ENCODE measurements around the gene FLT3. TPM values are rescaled to one million over a fixed set of nuclear protein-coding genes. Genes with fewer than 3 reads are reported as not detected.

Gene FLT3
- total and polyA plus RNA-seq, 9 of the 15 experiments (the other 6 are each of a cell fraction or from before 2014, with no cell fraction given): not detected

DNA sequence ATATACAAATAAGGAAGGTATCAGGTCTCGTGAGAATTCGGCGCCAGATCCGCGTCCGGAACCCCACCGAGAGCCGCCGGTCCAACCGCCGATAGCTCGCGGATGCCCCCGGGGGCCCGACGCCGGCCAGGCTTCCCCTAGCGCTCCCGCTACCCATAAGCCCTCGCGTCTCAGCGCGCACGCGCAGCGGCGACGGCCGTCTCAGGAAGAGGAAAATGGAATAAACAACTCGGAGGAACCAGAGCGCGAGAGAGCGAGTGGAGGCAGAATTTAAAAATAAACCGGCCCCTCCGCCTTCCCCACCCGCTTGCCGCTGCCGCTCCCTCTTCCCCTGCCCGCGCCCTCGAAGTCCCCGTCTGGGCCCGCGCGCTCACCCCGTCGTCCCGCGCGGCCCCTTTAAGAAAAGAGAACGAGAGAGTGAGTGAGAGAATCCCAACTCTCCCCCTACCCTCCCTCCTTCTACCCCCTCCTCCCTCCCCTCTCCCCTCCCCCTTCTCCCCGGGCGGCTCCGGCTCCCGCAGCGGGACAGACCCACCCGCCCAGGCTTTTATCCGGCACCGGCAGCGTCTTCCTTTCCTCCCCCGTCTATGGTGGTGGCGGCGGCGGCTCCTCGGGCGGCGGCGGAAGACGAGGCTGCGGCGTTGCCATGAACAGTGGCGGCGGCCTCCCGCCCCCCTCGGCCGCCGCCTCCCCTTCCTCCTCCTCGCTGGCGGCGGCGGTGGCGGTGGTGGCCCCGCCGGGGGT lies 37.8 kb upstream of the FLT3 start, which contains the start of gene PAN3 (continued):
- TF ChIP-seq, protein P1, sequence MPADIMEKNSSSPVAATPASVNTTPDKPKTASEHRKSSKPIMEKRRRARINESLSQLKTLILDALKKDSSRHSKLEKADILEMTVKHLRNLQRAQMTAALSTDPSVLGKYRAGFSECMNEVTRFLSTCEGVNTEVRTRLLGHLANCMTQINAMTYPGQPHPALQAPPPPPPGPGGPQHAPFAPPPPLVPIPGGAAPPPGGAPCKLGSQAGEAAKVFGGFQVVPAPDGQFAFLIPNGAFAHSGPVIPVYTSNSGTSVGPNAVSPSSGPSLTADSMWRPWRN (IDR thresholded peaks at IDR 0.05; ENCODE audit: low read depth): no peak
- TF ChIP-seq, protein P2, sequence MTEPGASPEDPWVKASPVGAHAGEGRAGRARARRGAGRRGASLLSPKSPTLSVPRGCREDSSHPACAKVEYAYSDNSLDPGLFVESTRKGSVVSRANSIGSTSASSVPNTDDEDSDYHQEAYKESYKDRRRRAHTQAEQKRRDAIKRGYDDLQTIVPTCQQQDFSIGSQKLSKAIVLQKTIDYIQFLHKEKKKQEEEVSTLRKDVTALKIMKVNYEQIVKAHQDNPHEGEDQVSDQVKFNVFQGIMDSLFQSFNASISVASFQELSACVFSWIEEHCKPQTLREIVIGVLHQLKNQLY (CRISPR knock-in tag; conservative IDR thresholded peaks at IDR 0.05): no peak
- TF ChIP-seq HEY1 (CRISPR knock-in tag; IDR thresholded peaks at IDR 0.05; ENCODE audit: borderline replicate concordance) (no peak), ZNF79 (CRISPR knock-in tag; IDR thresholded peaks at IDR 0.05; ENCODE audit: low read depth) (no peak), ZNF146 (CRISPR knock-in tag; IDR thresholded peaks at IDR 0.05; ENCODE audit: unreplicated experiment) (no peak), CEBPG (CRISPR knock-in tag; IDR thresholded peaks at IDR 0.05) (no peak), CEBPG (tag; conservative IDR thresholded peaks at IDR 0.05 in 1 of 2, IDR thresholded peaks at IDR 0.05 in 1 of 2) (no peak), KDM1A (IDR thresholded peaks at IDR 0.05) (peak in 1 of 2 experiments; percentile 84; a peak in 1 of 4 replicates), POLR3G (IDR thresholded peaks at IDR 0.05; ENCODE audit: extremely low read depth, insufficient read length, insufficient replicate concordance) (no peak), ZNF41 (CRISPR knock-in tag; conservative IDR thresholded peaks at IDR 0.05) (no peak), BACH1 (tag; IDR thresholded peaks at IDR 0.05) (no peak), POLR2A (conservative IDR thresholded peaks at IDR 0.05) (peak; percentile 80), CXXC5 (CRISPR knock-in tag; IDR thresholded peaks at IDR 0.05) (peak; percentile 44), ARNT (IDR thresholded peaks at IDR 0.05) (no peak)
- TF ChIP-seq, protein P3, sequence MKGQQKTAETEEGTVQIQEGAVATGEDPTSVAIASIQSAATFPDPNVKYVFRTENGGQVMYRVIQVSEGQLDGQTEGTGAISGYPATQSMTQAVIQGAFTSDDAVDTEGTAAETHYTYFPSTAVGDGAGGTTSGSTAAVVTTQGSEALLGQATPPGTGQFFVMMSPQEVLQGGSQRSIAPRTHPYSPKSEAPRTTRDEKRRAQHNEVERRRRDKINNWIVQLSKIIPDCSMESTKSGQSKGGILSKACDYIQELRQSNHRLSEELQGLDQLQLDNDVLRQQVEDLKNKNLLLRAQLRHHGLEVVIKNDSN (CRISPR knock-in tag; IDR thresholded peaks at IDR 0.05): no peak
- TF ChIP-seq, protein P4, sequence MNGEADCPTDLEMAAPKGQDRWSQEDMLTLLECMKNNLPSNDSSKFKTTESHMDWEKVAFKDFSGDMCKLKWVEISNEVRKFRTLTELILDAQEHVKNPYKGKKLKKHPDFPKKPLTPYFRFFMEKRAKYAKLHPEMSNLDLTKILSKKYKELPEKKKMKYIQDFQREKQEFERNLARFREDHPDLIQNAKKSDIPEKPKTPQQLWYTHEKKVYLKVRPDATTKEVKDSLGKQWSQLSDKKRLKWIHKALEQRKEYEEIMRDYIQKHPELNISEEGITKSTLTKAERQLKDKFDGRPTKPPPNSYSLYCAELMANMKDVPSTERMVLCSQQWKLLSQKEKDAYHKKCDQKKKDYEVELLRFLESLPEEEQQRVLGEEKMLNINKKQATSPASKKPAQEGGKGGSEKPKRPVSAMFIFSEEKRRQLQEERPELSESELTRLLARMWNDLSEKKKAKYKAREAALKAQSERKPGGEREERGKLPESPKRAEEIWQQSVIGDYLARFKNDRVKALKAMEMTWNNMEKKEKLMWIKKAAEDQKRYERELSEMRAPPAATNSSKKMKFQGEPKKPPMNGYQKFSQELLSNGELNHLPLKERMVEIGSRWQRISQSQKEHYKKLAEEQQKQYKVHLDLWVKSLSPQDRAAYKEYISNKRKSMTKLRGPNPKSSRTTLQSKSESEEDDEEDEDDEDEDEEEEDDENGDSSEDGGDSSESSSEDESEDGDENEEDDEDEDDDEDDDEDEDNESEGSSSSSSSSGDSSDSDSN (IDR thresholded peaks at IDR 0.05; ENCODE audit: borderline replicate concordance in 1 of 2, low read depth in 2 of 2, low read length in 2 of 2): 0 out of 4 replicates have a peak, but pooled peaks of 1 of the 2 experiments have one; percentile 32
- TF ChIP-seq, protein P5, sequence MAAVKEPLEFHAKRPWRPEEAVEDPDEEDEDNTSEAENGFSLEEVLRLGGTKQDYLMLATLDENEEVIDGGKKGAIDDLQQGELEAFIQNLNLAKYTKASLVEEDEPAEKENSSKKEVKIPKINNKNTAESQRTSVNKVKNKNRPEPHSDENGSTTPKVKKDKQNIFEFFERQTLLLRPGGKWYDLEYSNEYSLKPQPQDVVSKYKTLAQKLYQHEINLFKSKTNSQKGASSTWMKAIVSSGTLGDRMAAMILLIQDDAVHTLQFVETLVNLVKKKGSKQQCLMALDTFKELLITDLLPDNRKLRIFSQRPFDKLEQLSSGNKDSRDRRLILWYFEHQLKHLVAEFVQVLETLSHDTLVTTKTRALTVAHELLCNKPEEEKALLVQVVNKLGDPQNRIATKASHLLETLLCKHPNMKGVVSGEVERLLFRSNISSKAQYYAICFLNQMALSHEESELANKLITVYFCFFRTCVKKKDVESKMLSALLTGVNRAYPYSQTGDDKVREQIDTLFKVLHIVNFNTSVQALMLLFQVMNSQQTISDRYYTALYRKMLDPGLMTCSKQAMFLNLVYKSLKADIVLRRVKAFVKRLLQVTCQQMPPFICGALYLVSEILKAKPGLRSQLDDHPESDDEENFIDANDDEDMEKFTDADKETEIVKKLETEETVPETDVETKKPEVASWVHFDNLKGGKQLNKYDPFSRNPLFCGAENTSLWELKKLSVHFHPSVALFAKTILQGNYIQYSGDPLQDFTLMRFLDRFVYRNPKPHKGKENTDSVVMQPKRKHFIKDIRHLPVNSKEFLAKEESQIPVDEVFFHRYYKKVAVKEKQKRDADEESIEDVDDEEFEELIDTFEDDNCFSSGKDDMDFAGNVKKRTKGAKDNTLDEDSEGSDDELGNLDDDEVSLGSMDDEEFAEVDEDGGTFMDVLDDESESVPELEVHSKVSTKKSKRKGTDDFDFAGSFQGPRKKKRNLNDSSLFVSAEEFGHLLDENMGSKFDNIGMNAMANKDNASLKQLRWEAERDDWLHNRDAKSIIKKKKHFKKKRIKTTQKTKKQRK (IDR thresholded peaks at IDR 0.05; ENCODE audit: borderline replicate concordance, low read depth, low read length): no peak
- TF ChIP-seq, protein P6, sequence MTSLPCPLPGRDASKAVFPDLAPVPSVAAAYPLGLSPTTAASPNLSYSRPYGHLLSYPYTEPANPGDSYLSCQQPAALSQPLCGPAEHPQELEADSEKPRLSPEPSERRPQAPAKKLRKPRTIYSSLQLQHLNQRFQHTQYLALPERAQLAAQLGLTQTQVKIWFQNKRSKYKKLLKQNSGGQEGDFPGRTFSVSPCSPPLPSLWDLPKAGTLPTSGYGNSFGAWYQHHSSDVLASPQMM (CRISPR knock-in tag; IDR thresholded peaks at IDR 0.05): no peak

Data from K562 (cell line).